Upper lobe of left lung (tissue), 6 donors: ENCODE results near the gene CFAP69. TPM values are rescaled to one million over a fixed set of nuclear protein-coding genes. Genes with fewer than 3 reads are reported as not detected.

Experiments used
- ATAC-seq, 2 donors: fragments of 200-7000 bp; cut with Tn5 transposase; one replicate each; pipeline ENCODE4 v1.9.1; 2022; ENCODE audit warnings: mild to moderate bottlenecking in 2 of 2, moderate library complexity in 2 of 2; ENCODE audit not compliant: low FRiP score in 2 of 2
- DNase-seq, 2 donors: peaks; one replicate each; pipeline ENCODE4 v3.0.0-alpha.2; 2019 to 2020
- H3K27ac ChIP-seq, 4 donors: fragments of 200-600 bp; sonication (generic); one replicate each; pipeline ENCODE4 v1.5.1; 2016 to 2019
- H3K27me3 ChIP-seq, 4 donors: fragments of 200-600 bp; sonication (generic); one replicate each; pipeline ENCODE4 v1.5.1; 2017 to 2019
- H3K36me3 ChIP-seq, 4 donors: fragments of 200-600 bp; sonication (generic); one replicate each; pipeline ENCODE4 v1.5.1; 2016 to 2019
- H3K4me1 ChIP-seq, 4 donors: fragments of 200-600 bp; sonication (generic); one replicate each; pipeline ENCODE4 v1.5.1; 2018 to 2019
- H3K4me3 ChIP-seq, 4 donors: fragments of 200-600 bp; sonication (generic); one replicate each; pipeline ENCODE4 v1.5.1; 2017 to 2019; ENCODE audit warnings: mild to moderate bottlenecking in 2 of 4, moderate library complexity in 1 of 4
- H3K9me3 ChIP-seq, 4 donors: fragments of 200-600 bp; sonication (generic); one replicate each; pipeline ENCODE4 v1.5.1; 2018 to 2019
- CTCF ChIP-seq, 6 experiments: fragments of 450-650 bp in 4 of 6; fragments of 200-600 bp in 2 of 6; sonication (generic) in 2 of 6; IDR thresholded peaks; one replicate each; pipeline ENCODE4 v1.5.1; 2016 to 2019; ENCODE audit warnings: antibody characterized with exemption in 6 of 6
- EP300 ChIP-seq, 4 donors: sonication (generic); formaldehyde crosslinking; IDR thresholded peaks; one replicate each; pipeline ENCODE4 v1.5.1; 2017; ENCODE audit warnings: antibody characterized with exemption in 4 of 4, control low read depth in 2 of 4
- POLR2A ChIP-seq, 4 donors: fragments of 450-650 bp; IDR thresholded peaks; one replicate each; pipeline ENCODE4 v1.5.1; 2016 to 2017; ENCODE audit warnings: antibody characterized with exemption in 4 of 4, mild to moderate bottlenecking in 2 of 4
- POLR2AphosphoS5 ChIP-seq, 2 donors: sonication (generic); formaldehyde crosslinking; IDR thresholded peaks; one replicate each; pipeline ENCODE4 v1.5.1; 2017; ENCODE audit warnings: antibody characterized with exemption in 2 of 2
- WGBS, 2 donors: methylation state at CpG; one replicate each; pipeline ENCODE4 v1.1.5; 2017 to 2018; 5-methylcytosine and 5-hydroxymethylcytosine counted together
- total RNA-seq, 6 donors: library from RNA; depleted of rRNA in 4 of 6; stranded (reverse); fragments of >200 nt in 4 of 6; gene quantifications; one replicate each; pipeline versions ENCODE4 v1.1.0 to v1.2.1, GENCODE V29; 2016 to 2021
- donor health status: DM: no; HTN: no; CAD: no; lungs with moderate emphysema.
- donor health status: DM: no; HTN: yes; CAD: no; lungs with severe emphysema.

Gene CFAP69
- total RNA-seq, 6 donors from 2014 or later = 3.4 to 34.9 (median 6.9) TPM

GRCh38 chr7:90210475-90210874 is 34.5 kb upstream of the CFAP69 start:
- H3K4me3 ChIP-seq = no peak overlapping the region
- peaks cover 0 to 3% (median 0%) of the 10 kb centered on the region in 4 donors for H3K27me3 ChIP-seq
- no peaks in the 10 kb centered on the region for H3K9me3 ChIP-seq
- ATAC-seq (no peak), DNase-seq (no peak)
- WGBS, 2 donors = 55 to 73% methylated on average over 5 of the region's 5 CpGs
- TF ChIP-seq CTCF (IDR thresholded peaks at IDR 0.05) (no peak), POLR2A (IDR thresholded peaks at IDR 0.05) (no peak), EP300 (IDR thresholded peaks at IDR 0.05) (no peak), POLR2AphosphoS5 (IDR thresholded peaks at IDR 0.05) (no peak)
- H3K36me3 ChIP-seq = no peaks in the 10 kb centered on the region
- H3K27ac ChIP-seq = peak overlapping the region in 2 of 4 donors; percentile 48 to 78
- peaks cover 3 to 14% (median 8%) of the 10 kb centered on the region in 4 donors for H3K4me1 ChIP-seq

GRCh38 chr7:90210981-90211380 is 34.0 kb upstream of the CFAP69 start:
- H3K4me3 ChIP-seq = peak overlapping the region in 3 of 4 donors; percentile 45 to 65 (median 51)
- H3K27me3 ChIP-seq = peaks cover 0 to 3% (median 0%) of the 10 kb centered on the region in 4 donors
- no peaks in the 10 kb centered on the region for H3K9me3 ChIP-seq
- WGBS, 2 donors = 26 to 30% methylated on average over 10 to 11 of the region's 11 CpGs
- H3K27ac ChIP-seq = peak overlapping the region; percentile 48 to 78 (median 74)
- ATAC-seq = no peak
- H3K36me3 ChIP-seq = no peaks in the 10 kb centered on the region
- peaks cover 3 to 14% (median 8%) of the 10 kb centered on the region in 4 donors for H3K4me1 ChIP-seq
- DNase-seq = no peak
- TF ChIP-seq POLR2AphosphoS5 (IDR thresholded peaks at IDR 0.05) (no peak), CTCF (IDR thresholded peaks at IDR 0.05) (no peak)

- Histone ChIP-seq H3K36me3 (no peaks in the 10 kb centered on the region), H3K27ac (peak within 1 kb of the TSS; percentile 52 to 86 (median 74)), H3K27me3 (peaks cover 0 to 3% (median 0%) of the 10 kb centered on the region in 4 donors), H3K4me3 (peak within 1 kb of the TSS; percentile 45 to 65 (median 50)), H3K9me3 (no peaks in the 10 kb centered on the region), H3K4me1 (peaks cover 3 to 14% (median 8%) of the 10 kb centered on the region in 4 donors)
- peak; percentile 30 to 45 for TF ChIP-seq POLR2AphosphoS5 (IDR thresholded peaks at IDR 0.05)
- no peak for TF ChIP-seq EP300 (IDR thresholded peaks at IDR 0.05)
- TF ChIP-seq CTCF (IDR thresholded peaks at IDR 0.05) = peak; percentile 18 to 82 (median 66)
- peak in 2 of 4 donors; percentile 51 to 67 for TF ChIP-seq POLR2A (IDR thresholded peaks at IDR 0.05)
- WGBS, 2 donors = 2% methylated on average over 17 to 65 of the region's 73 CpGs
- DNase-seq (peak; percentile 58 to 96), ATAC-seq (peak; percentile 95 to 98)
Measured at GRCh38 chr7:90211391-90212148, 33.4 kb upstream of the CFAP69 start, which contains the start of gene STEAP2. TSS of gene STEAP2 (plus strand) at chr7:90211740. CDS start at chr7:90225083, 13,343 bp downstream.

- DNase-seq (no peak), ATAC-seq (peak in 1 of 2 donors; percentile 5)
- Histone ChIP-seq H3K36me3 (no peaks in the 10 kb centered on the region), H3K27me3 (peaks cover 0 to 3% (median 0%) of the 10 kb centered on the region in 4 donors), H3K4me3 (peak overlapping the region; percentile 45 to 65 (median 50)), H3K4me1 (peaks cover 3 to 14% (median 8%) of the 10 kb centered on the region in 4 donors), H3K9me3 (no peaks in the 10 kb centered on the region), H3K27ac (peak overlapping the region; percentile 52 to 86 (median 74))
- no peak for TF ChIP-seq CTCF (IDR thresholded peaks at IDR 0.05)
- TF ChIP-seq EP300 (IDR thresholded peaks at IDR 0.05) = no peak
- TF ChIP-seq POLR2A (IDR thresholded peaks at IDR 0.05) = no peak
- TF ChIP-seq POLR2AphosphoS5 (IDR thresholded peaks at IDR 0.05) = no peak
- 15 to 18% methylated on average over 6 of the region's 6 CpGs for WGBS, 2 donors
Measured at GRCh38 chr7:90212149-90212495, 32.9 kb upstream of the CFAP69 start.
